OCI-LY1 (cell line): ENCODE measurements around the gene GFOD1.

ENCODE experiments used
- CTCF ChIP-seq: fragments of 200-600 bp; sonication (generic), shearing (Covaris generic); IDR thresholded peaks from 2 replicates; pipeline ENCODE4 v1.5.1; 2017; ENCODE audit warnings: mild to moderate bottlenecking, antibody characterized with exemption, low read length, moderate library complexity, mixed read lengths
- EZH2 ChIP-seq: fragments of 200-600 bp; sonication (generic), shearing (Covaris generic); IDR thresholded peaks from 2 replicates; pipeline ENCODE4 v1.8.0; 2017; ENCODE audit warnings: borderline replicate concordance, mixed run types, mild to moderate bottlenecking, antibody characterized with exemption, low read length, moderate library complexity, mixed read lengths

GRCh38 chr6:13492357-13492756 lies 5.0 kb upstream of the GFOD1 start:
- no peak for TF ChIP-seq CTCF
- no peak for TF ChIP-seq EZH2
